ENCODE results near the gene AR.

GRCh38 chrX:67717571-67717970 is 173.8 kb downstream of the AR start:
- TF ChIP-seq CTCF (IDR thresholded peaks at IDR 0.05) (no peak), POLR2A (IDR thresholded peaks at IDR 0.05) (no peak)
